UCSD-AML1 (cell line): ENCODE measurements around the gene WDFY2.

Source experiments
- DNase-seq: peaks from one replicate; lab custom pipeline; 2025; ENCODE audit not compliant: unreplicated experiment; lab: John Stamatoyannopoulos, UW

The WDFY2 gene

DNA sequence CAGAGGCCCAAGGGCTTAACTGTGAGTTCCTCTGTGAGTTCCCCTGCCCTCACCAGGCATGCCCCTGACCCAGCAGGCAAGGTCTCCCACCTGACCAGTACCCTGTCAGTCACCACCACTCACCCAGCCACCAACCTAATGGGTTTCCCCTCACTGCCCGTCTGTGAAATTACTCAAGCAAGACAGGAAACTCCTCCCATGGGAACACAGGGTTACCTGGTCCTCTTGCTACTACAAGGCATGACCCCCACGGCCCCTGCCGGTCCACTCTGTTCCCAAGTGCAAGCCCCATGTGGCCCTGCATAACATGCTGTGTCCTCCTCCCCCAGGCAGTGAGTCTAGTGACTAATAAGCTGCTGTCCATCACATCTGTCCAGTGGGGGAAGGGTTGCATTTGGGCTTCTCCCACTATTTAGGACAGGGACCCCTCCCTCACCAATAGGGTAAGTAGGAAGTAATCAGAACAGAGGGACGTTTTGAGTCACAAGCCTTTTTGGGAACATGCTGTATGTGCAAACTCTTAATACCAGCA, 227.7 kb downstream of the WDFY2 start:
- DNase-seq, result peak; percentile 29

DNA sequence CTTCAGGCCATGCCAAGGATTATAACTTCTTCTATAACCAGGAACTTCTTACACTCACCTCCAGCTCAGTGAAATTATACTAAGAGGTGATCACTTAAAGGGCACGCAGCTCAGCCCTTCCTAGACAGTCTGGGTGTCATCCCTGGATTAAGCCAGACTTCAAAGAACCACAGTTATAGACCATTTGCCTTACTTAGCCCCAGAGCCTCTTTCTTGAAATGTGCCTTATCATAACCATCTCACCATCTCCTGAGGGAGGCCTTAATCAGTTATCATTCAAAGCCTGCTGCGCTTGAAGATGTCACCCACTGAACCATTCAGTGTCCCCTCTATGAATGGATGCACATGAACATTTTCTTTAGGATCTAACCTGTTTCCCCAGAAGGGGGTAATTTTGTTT, 229.8 kb downstream of the WDFY2 start:
- DNase-seq, result no peak

DNA sequence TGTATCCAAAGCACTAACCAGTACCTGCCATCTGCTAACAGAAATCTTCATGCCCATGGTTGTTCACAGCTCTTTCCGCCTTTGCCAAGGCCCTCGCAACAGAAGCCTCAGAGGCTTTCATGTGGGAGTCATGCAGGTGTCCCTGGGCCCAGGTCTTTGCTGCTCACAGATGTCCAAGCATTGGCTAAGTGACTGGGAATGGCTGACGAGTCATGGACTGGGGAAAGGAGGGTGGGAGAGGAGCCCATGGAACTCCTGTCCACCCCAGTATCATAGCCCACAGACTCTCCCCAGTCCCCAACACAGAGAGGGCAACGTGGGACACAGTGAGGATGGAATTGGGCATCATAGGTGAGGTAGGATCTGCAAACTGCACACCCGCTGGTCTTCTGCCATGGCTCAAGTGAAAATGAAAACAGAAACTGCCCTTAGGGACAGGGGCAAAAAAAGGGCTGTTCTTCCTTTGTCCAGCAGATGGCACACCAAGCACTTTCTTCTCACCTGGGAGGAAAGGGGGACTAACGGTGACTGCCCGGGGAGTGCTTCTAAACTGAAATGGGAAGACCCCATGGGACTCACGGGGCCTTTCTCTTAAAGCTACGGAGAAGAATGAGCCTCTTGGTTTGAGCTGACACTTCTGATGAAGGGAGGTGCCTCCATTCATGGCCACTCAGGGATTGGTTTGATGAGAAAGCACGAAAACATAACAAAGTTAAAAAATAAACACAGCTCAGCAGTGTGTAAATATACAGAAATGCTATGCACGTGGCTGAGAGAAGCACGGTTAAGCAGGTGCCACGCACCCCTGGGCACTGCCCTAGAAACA, 230.8 kb downstream of the WDFY2 start:
- DNase-seq, result peak; percentile 60

DNA sequence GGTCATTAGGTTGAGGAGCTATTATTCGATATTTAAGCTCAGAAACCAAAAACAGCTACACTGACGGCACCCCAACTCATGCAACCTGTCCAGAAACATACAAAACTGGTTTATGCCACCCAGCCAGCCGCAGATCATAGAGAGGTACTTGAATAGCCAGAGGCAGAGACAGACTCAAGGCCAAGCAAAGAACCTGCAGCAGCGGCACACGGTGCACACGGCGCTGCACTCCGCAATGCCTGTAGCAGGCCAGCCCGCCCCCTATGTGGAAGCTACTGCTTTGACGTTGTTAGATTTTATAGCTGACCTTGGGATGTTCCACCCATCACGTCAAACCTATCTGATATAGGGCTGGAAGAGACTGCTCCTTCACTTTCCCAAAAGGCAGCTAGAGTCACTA, 231.6 kb downstream of the WDFY2 start:
- no peak for DNase-seq

DNA sequence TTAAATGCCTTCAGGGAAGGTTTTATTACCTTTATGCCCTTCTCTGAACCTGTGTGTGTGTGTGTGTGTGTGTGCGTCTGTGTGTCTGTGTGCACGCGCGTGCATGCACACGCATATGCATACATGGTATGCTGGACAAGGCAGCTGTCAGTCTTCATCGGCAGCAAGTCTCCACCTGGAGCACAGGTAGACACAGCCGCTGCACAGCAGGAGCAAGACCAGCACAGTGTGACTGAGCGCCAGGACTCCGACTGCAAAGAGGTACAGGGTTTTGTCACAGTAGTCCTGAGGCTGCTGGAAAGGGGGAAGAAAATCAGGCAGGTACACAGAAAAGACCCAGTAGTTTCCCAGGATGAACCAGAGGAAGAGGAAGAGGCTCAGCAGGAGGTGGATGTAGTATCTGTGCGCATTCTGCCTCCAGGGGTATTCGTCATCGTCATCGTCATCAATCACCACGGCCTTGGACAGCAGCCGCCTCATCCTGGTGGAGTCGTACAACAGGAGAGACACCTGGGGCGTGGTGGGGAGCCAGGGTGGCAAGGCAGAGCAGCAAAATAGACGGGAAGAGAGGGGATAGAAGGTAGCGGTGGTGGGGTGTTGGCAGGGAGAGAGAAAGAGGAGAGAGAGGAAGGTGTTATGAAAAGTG, 232.5 kb downstream of the WDFY2 start:
- DNase-seq, result no peak
